ENCODE results near the gene EEFSEC. TPM values are rescaled to one million over a fixed set of nuclear protein-coding genes. Genes with fewer than 3 reads are reported as not detected.

The EEFSEC gene
- total and polyA plus RNA-seq, 2 of the 8 experiments (the other 6 are each of a cell fraction or from before 2014, with no cell fraction given) = 13.1 to 19.8 TPM

DNA sequence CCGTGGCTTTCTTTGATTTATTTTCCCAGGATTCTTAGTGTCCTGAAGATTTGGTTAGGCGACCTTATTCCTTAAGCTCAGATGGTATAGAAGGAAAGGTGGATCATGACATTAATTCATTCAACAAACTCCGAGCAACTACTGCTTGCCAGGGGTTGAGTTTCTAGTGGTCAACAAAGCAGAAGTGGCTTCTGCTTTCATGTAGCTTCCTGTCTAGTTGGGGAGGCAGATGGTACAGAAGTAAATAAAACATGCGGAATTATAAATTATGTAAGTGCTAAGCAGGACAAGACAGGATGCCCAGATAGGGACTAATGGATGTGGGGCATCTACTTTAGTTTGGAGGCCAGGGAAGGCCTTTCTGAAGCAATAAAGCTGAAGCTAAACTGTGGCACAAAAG lies 15.6 kb downstream of the EEFSEC start:
- Histone ChIP-seq H3K36me3 (ENCODE audit: control insufficient read depth in 2 of 4, insufficient read depth in 4 of 4, low read length in 3 of 4) (no peaks in the 10 kb centered on the region), H2BK12ac (ENCODE audit: low read depth, low read length) (no peak overlapping the region), H4K8ac (ENCODE audit: extremely low read depth, insufficient read depth, low read length) (no peak overlapping the region), H4K20me1 (replicated peaks in 1 of 2; ENCODE audit: control insufficient read depth in 1 of 2, insufficient read depth in 2 of 2, low read length in 2 of 2) (peaks cover 0 to 4% of the 10 kb centered on the region in 2 experiments), H3K79me1 (ENCODE audit: low read depth, low read length) (peaks cover 3% of the 10 kb centered on the region; the same call in 1 of the 2 replicates), H3K4me2 (ENCODE audit: insufficient read depth in 1 of 2, low read depth in 2 of 2, low read length in 2 of 2) (no peak overlapping the region; a peak in 1 of 4 replicates), H3K56ac (replicated peaks; ENCODE audit: insufficient read length, low read depth, low read length) (no peak overlapping the region), H2AK5ac (ENCODE audit: low read depth, low read length) (0 out of 2 replicates have a peak overlapping the region, but pooled peaks have one; percentile 29), H3K18ac (ENCODE audit: extremely low read depth, low read length) (no peak overlapping the region), H3K9ac (replicated peaks in 1 of 4; ENCODE audit: extremely low read depth in 1 of 4, low read depth in 3 of 4, low read length in 3 of 4) (no peak overlapping the region), H4K91ac (replicated peaks; ENCODE audit: insufficient read length, low read length) (no peak overlapping the region), H3K27me3 (replicated peaks in 1 of 4; ENCODE audit: control insufficient read depth in 3 of 4, extremely low read depth in 1 of 4, insufficient read depth in 3 of 4, low read length in 3 of 4) (no peaks in the 10 kb centered on the region), H3K4me1 (replicated peaks in 1 of 4; ENCODE audit: control insufficient read depth in 3 of 4, insufficient read depth in 4 of 4, low read length in 3 of 4) (peaks cover 5 to 14% (median 8%) of the 10 kb centered on the region in 4 experiments; a peak in 5 of 7 replicates), H3K79me2 (ENCODE audit: control insufficient read depth in 1 of 2, insufficient read depth in 2 of 2, low read length in 2 of 2) (0 out of 4 replicates have a peak, but pooled peaks cover 0 to 2% of the 10 kb centered on the region in 2 experiments), H3K23me2 (ENCODE audit: low read depth, low read length) (0 out of 2 replicates have a peak, but pooled peaks cover 3% of the 10 kb centered on the region), H3K23ac (ENCODE audit: insufficient read length) (no peak overlapping the region), H4K5ac (ENCODE audit: insufficient read length, low read depth, low read length) (no peak overlapping the region), H2BK20ac (ENCODE audit: low read length) (no peak overlapping the region), H2AFZ (ENCODE audit: low read length) (no peak overlapping the region), H3K14ac (ENCODE audit: insufficient read length) (no peak overlapping the region), H2BK5ac (ENCODE audit: low read depth, low read length) (no peak overlapping the region), H2BK120ac (replicated peaks; ENCODE audit: low read depth, low read length) (no peak overlapping the region), H3K27ac (ENCODE audit: low read depth, low read length) (no peak overlapping the region), H3K4me3 (ENCODE audit: extremely low read depth in 1 of 4, insufficient read depth in 2 of 4, low read depth in 3 of 4, low read length in 4 of 4) (no peak overlapping the region), H2BK15ac (ENCODE audit: low read length) (no peak overlapping the region), H3K9me3 (ENCODE audit: insufficient read depth in 2 of 2, low read depth in 1 of 2, low read length in 1 of 2) (no peaks in the 10 kb centered on the region), H3K4ac (replicated peaks; ENCODE audit: insufficient read length, low read depth, low read length) (no peak overlapping the region)
- no peak for DNase-seq (ENCODE audit: low read depth in 1 of 2, low spot score in 2 of 2)
- WGBS, 2 experiments (ENCODE audit: extremely low coverage in 1 of 2, insufficient coverage in 1 of 2, insufficient read length in 1 of 2, insufficient replicate concordance in 2 of 2, low coverage in 1 of 2, low lambda C conversion rate in 2 of 2, missing lambda C conversion rate in 1 of 2) = 90% methylated on average over 4 of the region's 4 CpGs; no CpG with 5 or more reads in 1 of the 2 experiments
- ChIA-PET POLR2A (ENCODE audit: partially characterized antibody) (no interaction called here), CTCF (ENCODE audit: partially characterized antibody) (interaction anchor here (0.9 to 1.7 kb wide), 8 partner anchors 9 to 204 kb away, joined by 3 to 8 read pairs (median 4); no protein-coding TSS in a partner anchor)
- FAIRE-seq = no peak
- TF ChIP-seq GTF2F1 (IDR thresholded peaks at IDR 0.05; ENCODE audit: borderline replicate concordance, low read depth, low read length) (no peak), SIX5 (IDR thresholded peaks at IDR 0.05; ENCODE audit: low read depth, low read length) (no peak), HDAC6 (IDR thresholded peaks at IDR 0.05; ENCODE audit: low read depth, low read length) (no peak), RBBP5 (IDR thresholded peaks at IDR 0.05; ENCODE audit: borderline replicate concordance, low read depth, low read length) (no peak), BRCA1 (IDR thresholded peaks at IDR 0.05; ENCODE audit: low read depth, low read length) (no peak), JUND (IDR thresholded peaks at IDR 0.05; ENCODE audit: low read length) (no peak), SIRT6 (IDR thresholded peaks at IDR 0.05; ENCODE audit: low read length) (no peak), ATF2 (IDR thresholded peaks at IDR 0.05; ENCODE audit: low read length) (no peak), POU5F1 (IDR thresholded peaks at IDR 0.05; ENCODE audit: low read depth, low read length) (no peak), RXRA (IDR thresholded peaks at IDR 0.05; ENCODE audit: insufficient read depth, low read depth, low read length) (no peak), SP2 (IDR thresholded peaks at IDR 0.05; ENCODE audit: low read length) (no peak), EGR1 (IDR thresholded peaks at IDR 0.05; ENCODE audit: borderline replicate concordance, low read depth, low read length) (no peak), PHF8 (conservative IDR thresholded peaks at IDR 0.05; ENCODE audit: low read depth, low read length) (no peak)
